Transverse colon (tissue), 4 donors: ENCODE measurements around the gene PTGES.

Experiments
- EP300 ChIP-seq: sonication (generic); formaldehyde crosslinking; IDR thresholded peaks from one replicate; pipeline ENCODE4 v1.6.1; 2017; ENCODE audit warnings: antibody characterized with exemption, low read depth
- POLR2A ChIP-seq: fragments of 450-650 bp; IDR thresholded peaks from one replicate; pipeline ENCODE4 v1.6.1; 2016; ENCODE audit warnings: antibody characterized with exemption, mild to moderate bottlenecking, moderate library complexity
- POLR2AphosphoS5 ChIP-seq, 3 donors: sonication (generic); formaldehyde crosslinking; IDR thresholded peaks; one replicate each; pipeline ENCODE4 v1.6.1; 2016; ENCODE audit warnings: antibody characterized with exemption in 3 of 3
- TF ChIP-seq, protein P1 (sequence below), 5 experiments: fragments of 200-600 bp in 3 of 5; fragments of 450-650 bp in 2 of 5; sonication (generic) in 3 of 5; IDR thresholded peaks; 1 replicate in 2 of 5; 2 replicates in 3 of 5; pipeline ENCODE4 v1.5.1; 2016 to 2017; ENCODE audit warnings: antibody characterized with exemption in 5 of 5, inconsistent platforms in 3 of 5, mild to moderate bottlenecking in 2 of 5, moderate library complexity in 1 of 5

GRCh38 chr9:129761901-129762369 lies 9.1 kb upstream of the PTGES start:
- TF ChIP-seq POLR2A: no peak
- TF ChIP-seq, protein P1, sequence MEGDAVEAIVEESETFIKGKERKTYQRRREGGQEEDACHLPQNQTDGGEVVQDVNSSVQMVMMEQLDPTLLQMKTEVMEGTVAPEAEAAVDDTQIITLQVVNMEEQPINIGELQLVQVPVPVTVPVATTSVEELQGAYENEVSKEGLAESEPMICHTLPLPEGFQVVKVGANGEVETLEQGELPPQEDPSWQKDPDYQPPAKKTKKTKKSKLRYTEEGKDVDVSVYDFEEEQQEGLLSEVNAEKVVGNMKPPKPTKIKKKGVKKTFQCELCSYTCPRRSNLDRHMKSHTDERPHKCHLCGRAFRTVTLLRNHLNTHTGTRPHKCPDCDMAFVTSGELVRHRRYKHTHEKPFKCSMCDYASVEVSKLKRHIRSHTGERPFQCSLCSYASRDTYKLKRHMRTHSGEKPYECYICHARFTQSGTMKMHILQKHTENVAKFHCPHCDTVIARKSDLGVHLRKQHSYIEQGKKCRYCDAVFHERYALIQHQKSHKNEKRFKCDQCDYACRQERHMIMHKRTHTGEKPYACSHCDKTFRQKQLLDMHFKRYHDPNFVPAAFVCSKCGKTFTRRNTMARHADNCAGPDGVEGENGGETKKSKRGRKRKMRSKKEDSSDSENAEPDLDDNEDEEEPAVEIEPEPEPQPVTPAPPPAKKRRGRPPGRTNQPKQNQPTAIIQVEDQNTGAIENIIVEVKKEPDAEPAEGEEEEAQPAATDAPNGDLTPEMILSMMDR (IDR thresholded peaks at IDR 0.05): no peak
- no peak for TF ChIP-seq EP300
- no peak for TF ChIP-seq POLR2AphosphoS5 (IDR thresholded peaks at IDR 0.05)
